HG02970 (cell line): ENCODE measurements around the gene PPP1R16B.

Experiments
- ATAC-seq: cut with Tn5 transposase; IDR thresholded peaks from one replicate; pipeline ENCODE4 v1.9.1; 2021; ENCODE audit warnings: mild to moderate bottlenecking, moderate library complexity, moderate number of reproducible peaks; ENCODE audit not compliant: unreplicated experiment, low FRiP score

Gene PPP1R16B

DNA sequence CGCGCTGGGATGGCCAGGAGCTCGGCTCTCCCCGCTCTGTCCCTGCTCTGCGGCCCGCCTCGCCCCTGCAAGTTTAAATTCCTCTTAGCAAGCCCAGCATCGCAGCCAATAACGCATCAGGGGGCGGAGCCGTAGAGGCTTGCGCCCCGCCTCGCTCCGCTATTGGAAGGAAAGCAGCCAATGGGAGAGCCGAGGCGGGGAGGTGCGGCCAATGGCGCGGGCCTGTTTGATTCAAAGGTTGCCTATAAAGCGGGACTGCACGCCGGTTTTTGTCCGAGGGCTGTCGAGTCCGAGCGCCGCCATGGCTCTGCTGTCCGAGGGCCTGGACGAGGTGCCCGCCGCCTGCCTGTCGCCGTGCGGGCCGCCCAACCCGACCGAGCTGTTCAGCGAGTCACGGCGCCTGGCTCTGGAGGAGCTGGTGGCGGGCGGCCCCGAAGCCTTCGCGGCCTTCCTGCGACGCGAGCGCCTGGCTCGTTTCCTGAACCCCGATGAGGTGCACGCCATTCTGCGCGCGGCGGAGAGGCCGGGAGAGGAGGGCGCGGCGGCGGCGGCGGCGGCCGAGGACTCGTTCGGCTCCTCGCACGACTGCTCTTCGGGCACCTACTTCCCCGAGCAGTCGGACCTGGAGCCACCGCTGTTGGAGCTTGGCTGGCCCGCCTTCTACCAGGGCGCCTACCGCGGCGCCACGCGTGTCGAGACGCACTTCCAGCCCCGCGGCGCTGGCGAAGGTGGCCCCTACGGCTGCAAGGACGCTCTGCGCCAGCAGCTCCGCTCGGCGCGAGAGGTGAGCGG is 120.8 kb downstream of the PPP1R16B start, which contains the start of gene FAM83D:
FAM83D (plus strand) TSS at position 276 of the 792 bp plus-strand sequence; CDS start at position 302, 26 bp downstream.
- ATAC-seq: peak; percentile 83

DNA sequence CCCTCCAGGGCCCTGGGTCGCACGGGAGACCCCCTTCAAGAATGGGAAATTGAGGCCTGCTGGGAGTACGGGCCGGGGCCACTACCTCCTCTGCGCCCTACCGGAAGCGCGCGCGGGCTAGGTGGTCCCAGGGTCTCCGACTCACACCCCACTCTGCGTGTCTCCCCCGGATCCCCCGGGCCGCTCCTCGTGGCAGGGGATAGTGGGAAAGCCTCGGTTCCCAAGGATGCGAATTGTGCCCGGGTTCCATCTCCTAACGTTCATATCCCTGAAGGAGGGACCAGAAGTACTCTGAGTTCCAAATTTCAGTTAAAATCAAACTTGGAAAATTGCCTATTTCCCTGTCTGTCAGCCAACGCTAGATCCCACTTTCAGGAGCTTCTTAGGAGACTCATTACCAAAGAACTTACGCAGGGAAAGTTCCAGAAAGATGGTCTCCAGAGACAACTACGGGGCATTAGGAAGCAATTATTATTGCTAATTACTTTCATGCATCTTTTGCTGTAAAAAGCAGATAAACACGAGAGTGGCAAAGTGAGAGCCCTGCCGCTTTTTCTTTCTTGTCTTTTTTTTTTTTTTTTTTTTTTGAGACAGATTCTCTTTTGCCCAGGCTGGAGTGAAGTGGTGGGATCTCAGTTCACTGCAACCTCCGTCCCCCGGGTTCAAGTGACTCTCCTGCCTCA is 121.6 kb downstream of the PPP1R16B start:
- ATAC-seq: peak; percentile 4

GRCh38 chr20:38927902-38928578 is 122.5 kb downstream of the PPP1R16B start:
- ATAC-seq: no peak

DNA sequence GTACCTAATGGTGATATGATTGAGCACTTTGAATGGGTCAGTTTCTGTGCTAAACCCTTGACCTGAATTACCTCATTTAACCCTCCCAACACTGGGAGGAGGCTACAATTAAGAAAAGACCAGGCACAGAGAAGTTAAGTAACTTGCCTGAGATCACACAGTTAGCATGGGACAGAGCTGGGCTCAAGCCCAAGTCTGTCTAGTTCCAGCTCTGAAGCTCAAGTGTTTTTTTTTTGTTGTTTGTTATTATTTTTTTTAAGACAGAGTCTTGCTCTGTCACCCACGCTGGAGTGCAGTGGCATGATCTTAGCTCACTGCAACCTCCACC is 124.7 kb downstream of the PPP1R16B start:
- no peak for ATAC-seq

- ATAC-seq: no peak
Measured at GRCh38 chr20:38931984-38932383, 126.5 kb downstream of the PPP1R16B start.

GRCh38 chr20:38932457-38933120 is 127.1 kb downstream of the PPP1R16B start:
- ATAC-seq: no peak

DNA sequence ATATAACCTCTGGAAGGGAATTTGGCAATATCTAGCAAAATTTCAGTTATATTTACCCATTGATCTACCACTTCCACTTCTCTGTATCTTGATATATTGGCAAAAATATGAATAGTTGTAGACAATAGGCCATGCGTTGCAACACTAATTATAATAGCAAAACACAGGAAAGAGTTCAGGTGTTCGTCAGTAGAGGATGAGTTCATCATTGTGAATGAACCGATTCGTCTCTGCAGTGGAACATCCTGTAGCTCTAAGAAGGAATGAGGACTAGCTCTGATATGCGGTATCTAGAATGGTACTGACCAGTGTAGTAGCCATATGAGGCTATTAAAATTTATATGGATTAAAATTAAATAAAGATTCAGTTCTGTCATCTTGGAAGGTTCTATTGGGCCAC is 129.0 kb downstream of the PPP1R16B start:
- no peak for ATAC-seq

DNA sequence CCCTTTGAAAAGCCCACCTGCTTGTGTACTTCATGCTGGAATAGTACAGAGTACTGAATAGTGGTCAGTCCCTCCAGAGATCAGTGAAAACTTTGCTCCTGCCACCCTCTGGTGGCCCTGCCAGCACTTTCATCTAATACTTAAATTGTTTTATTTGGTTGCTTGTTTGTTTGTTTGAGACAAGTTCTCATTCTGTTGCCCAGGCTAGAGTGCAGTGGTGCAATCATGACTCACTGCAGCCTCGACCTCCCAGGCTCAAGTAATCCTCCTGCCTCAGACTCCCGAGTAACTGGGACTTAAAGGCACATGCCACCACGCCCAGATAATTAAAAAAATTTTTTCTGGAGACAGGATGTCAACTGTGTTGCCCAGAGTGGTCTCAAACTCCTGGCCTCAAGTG is 129.8 kb downstream of the PPP1R16B start:
- no peak for ATAC-seq

DNA sequence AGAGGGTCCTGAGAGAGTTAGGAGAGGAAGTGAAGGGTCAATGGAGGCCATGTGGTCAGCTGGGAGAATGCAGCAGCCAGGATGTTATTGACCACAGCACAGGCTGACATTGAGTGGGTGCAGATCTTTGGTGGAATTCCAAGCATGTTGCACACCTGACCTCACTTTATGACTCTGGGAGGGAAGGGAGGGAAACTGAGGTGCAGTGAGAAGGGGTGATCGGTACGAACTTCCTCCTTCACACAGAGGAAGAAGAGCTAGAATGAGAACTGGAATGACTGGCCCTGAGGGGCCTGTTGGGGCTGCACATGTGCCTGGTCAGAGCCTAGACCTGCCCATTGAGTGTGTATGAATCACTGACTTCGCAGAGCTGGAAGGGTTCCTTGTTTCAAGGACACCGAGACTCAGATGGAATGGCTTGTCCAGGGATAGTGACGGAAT is 130.5 kb downstream of the PPP1R16B start:
- ATAC-seq: no peak

GRCh38 chr20:38937000-38937399 is 131.5 kb downstream of the PPP1R16B start:
- ATAC-seq: no peak

DNA sequence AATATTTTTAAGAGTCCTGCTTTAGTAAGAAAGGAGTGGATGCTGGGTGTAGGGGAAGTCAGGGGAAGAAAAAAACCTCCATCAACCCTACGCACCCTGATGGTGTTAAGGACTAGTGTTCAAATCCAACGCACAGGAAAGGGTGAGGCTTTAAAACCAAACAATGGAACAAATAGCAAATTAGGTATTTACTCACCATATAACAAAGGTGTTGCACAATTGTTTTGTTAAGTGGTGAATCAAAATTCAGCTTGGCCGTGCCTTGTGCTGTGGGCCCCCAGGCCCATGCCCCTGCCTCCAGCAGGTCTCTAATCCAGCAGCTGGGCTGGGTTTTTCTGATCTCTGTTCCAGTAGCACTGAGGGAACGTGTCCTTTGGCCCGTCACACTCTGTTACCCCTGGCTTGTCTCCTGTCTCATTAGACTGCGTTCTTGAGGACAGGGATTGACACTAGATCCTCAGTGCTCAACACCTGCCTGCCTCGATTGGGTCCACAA is 132.5 kb downstream of the PPP1R16B start:
- ATAC-seq: no peak

GRCh38 chr20:38939686-38940085 is 134.2 kb downstream of the PPP1R16B start:
- no peak for ATAC-seq

- ATAC-seq: no peak
Measured at GRCh38 chr20:38940644-38941043, 135.1 kb downstream of the PPP1R16B start.

- no peak for ATAC-seq
Measured at GRCh38 chr20:38941726-38942389, 136.4 kb downstream of the PPP1R16B start.

DNA sequence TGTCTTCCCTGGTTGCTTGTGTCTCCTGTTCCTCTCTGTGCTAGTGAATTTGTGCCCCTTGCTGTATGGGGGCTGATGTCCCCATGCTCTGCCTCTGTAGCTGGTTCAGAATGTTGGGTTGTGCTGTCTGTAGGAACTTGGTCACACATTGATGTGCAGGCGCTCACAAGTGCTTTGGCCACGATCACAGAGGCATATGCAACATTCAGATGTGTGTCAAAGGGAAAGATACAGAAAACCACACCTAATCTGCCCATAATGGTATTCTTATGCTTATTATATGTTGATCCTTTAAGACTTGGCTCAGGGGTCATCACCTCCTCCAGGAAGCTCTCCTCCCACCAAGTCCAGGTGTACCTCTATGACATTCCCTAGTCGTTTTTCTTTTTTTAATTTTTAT is 139.5 kb downstream of the PPP1R16B start:
- ATAC-seq: no peak

GRCh38 chr20:38946836-38947235 is 141.3 kb downstream of the PPP1R16B start:
- ATAC-seq: no peak

GRCh38 chr20:38947931-38948362 is 142.4 kb downstream of the PPP1R16B start:
- no peak for ATAC-seq

- no peak for ATAC-seq
Measured at GRCh38 chr20:38950254-38950653, 144.8 kb downstream of the PPP1R16B start.

GRCh38 chr20:38951611-38952010 is 146.1 kb downstream of the PPP1R16B start:
- no peak for ATAC-seq

DNA sequence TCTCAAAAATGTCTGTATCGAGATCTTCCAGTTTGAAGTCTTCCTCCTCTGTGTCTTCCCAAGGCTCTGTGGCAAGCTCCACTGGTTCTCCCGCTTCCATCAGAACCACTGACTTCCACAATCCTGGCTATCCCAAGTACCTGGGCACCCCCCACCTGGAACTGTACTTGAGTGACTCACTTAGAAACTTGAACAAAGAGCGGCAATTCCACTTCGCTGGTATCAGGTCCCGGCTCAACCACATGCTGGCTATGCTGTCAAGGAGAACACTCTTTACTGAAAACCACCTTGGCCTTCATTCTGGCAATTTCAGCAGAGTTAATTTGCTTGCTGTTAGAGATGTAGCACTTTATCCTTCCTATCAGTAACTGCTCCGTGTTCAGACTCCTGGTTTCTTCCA is 146.7 kb downstream of the PPP1R16B start:
- no peak for ATAC-seq
